OCI-LY7 (cell line): ENCODE results near the gene VAMP8.
"Not testable (repeated sequence)": the region's sequence is repeated elsewhere in the genome, so short reads cannot be mapped to it uniquely, and the experiment has no call there.

Experiments used
- EZH2phosphoT487 ChIP-seq: fragments of 200-600 bp; sonication (generic); IDR thresholded peaks from 2 replicates; pipeline ENCODE4 v1.6.1; 2018; ENCODE audit warnings: low read depth, borderline replicate concordance, mild to moderate bottlenecking, mixed run types, antibody characterized with exemption, low read length, moderate library complexity, mixed read lengths
- TF ChIP-seq, protein P1 (sequence below): fragments of 200-600 bp; sonication (generic); conservative IDR thresholded peaks from 2 replicates; pipeline ENCODE4 v1.5.1; 2014; ENCODE audit warnings: mild to moderate bottlenecking, antibody characterized with exemption, low read length, moderate library complexity, mixed read lengths

DNA sequence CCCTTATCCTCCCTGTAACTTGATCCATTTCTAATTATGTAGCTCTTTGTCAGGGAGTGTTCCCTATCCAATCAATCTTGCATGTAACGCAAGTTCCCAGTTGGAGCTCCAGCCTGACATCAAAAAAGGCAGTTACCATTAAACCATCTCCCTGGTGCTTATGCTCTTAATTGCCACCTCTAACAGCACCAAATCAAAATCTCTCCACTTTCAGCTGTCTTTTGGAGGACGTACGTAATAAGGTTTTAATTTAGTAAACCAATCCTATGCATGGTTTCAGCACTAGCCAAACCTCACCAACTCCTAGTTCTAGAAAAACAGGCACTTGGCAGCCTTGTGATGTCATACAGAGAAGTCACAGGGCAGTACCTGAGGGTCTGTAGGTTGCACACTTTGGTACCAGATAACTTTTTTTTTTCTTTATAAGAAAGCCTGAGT is 33.1 kb upstream of the VAMP8 start:
- TF ChIP-seq, protein P1, sequence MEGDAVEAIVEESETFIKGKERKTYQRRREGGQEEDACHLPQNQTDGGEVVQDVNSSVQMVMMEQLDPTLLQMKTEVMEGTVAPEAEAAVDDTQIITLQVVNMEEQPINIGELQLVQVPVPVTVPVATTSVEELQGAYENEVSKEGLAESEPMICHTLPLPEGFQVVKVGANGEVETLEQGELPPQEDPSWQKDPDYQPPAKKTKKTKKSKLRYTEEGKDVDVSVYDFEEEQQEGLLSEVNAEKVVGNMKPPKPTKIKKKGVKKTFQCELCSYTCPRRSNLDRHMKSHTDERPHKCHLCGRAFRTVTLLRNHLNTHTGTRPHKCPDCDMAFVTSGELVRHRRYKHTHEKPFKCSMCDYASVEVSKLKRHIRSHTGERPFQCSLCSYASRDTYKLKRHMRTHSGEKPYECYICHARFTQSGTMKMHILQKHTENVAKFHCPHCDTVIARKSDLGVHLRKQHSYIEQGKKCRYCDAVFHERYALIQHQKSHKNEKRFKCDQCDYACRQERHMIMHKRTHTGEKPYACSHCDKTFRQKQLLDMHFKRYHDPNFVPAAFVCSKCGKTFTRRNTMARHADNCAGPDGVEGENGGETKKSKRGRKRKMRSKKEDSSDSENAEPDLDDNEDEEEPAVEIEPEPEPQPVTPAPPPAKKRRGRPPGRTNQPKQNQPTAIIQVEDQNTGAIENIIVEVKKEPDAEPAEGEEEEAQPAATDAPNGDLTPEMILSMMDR: not testable (repeated sequence)
- TF ChIP-seq EZH2phosphoT487: not testable (repeated sequence)
